SK-N-SH (cell line): ENCODE data around the gene GALT. TPM values are rescaled to one million over a fixed set of nuclear protein-coding genes. Genes with fewer than 3 reads are reported as not detected.

Experiments used
- CTCF ChIA-PET: fragments of 300-600, 350-600 bp; formaldehyde crosslinking; extraction: SDS; loops from one replicate; lab custom pipeline; 2021; lab: Yijun Ruan, JAX
- POLR2A ChIA-PET: fragments of 350-600 bp; sonication (Branson Sonifier 250); formaldehyde crosslinking; extraction: SDS; loops from one replicate; lab custom pipeline; 2020; ENCODE audit warnings: antibody characterized with exemption, inconsistent platforms; lab: Yijun Ruan, JAX
- DNase-seq: peaks from one replicate; pipeline ENCODE4 v3.0.0; 2012
- H2AFZ ChIP-seq: fragments of 200-600 bp; sonication (generic); 2 replicates; pipeline ENCODE4 v1.8.1; 2016; ENCODE audit warnings: antibody characterized with exemption, mild to moderate bottlenecking, low read depth
- H3F3A ChIP-seq: fragments of 200-600 bp; sonication (generic); replicated peaks from 2 replicates; pipeline ENCODE3; 2016; ENCODE audit warnings: antibody characterized with exemption, mild to moderate bottlenecking; ENCODE audit not compliant: insufficient read depth
- H3K27ac ChIP-seq, 2 experiments: fragments of 200-500 bp in 1 of 2; fragments of 200-600 bp in 1 of 2; sonication (Bioruptor generic) in 1 of 2; sonication (generic), shearing (Covaris generic) in 1 of 2; 2 replicates each; pipeline versions ENCODE4 v1.5.1 to v1.6.1; 2014 to 2016; ENCODE audit warnings: low read depth in 2 of 2, inconsistent platforms in 1 of 2, low read length in 1 of 2, mild to moderate bottlenecking in 1 of 2, mixed read lengths in 1 of 2
- H3K27me3 ChIP-seq: fragments of 200-600 bp; sonication (generic), shearing (Covaris generic); 2 replicates; pipeline ENCODE4 v1.6.1; 2016; ENCODE audit warnings: mixed run types; ENCODE audit not compliant: insufficient read depth
- H3K36me3 ChIP-seq, 2 experiments: fragments of 200-500 bp in 1 of 2; fragments of 200-600 bp in 1 of 2; sonication (Bioruptor generic) in 1 of 2; sonication (generic) in 1 of 2; replicated peaks in 1 of 2; 2 replicates each; pipeline versions ENCODE3 to v1.5.1; 2014 to 2016; ENCODE audit warnings: low read length in 1 of 2, mild to moderate bottlenecking in 1 of 2; ENCODE audit not compliant: insufficient read depth in 2 of 2, control insufficient read depth in 1 of 2
- H3K4me1 ChIP-seq, 2 experiments: fragments of 200-500 bp in 1 of 2; fragments of 200-600 bp in 1 of 2; sonication (Bioruptor generic) in 1 of 2; sonication (generic), shearing (Covaris generic) in 1 of 2; 2 replicates each; pipeline versions ENCODE4 v1.5.1 to v1.6.1; 2014 to 2016; ENCODE audit warnings: low read depth in 1 of 2, low read length in 1 of 2, mixed run types in 1 of 2; ENCODE audit not compliant: insufficient read depth in 2 of 2, control insufficient read depth in 1 of 2
- H3K4me2 ChIP-seq: fragments of 200-600 bp; sonication (generic), shearing (Covaris generic); 2 replicates; pipeline ENCODE4 v1.6.1; 2017; ENCODE audit warnings: mixed run types
- H3K4me3 ChIP-seq, 2 experiments: fragments of 200-500 bp in 1 of 2; fragments of 200-600 bp in 1 of 2; sonication (Bioruptor generic) in 1 of 2; sonication (generic), shearing (Covaris generic) in 1 of 2; 2 replicates each; pipeline versions ENCODE4 v1.5.1 to v1.8.1; 2014 to 2016; ENCODE audit warnings: low read depth in 2 of 2, inconsistent platforms in 1 of 2, low read length in 1 of 2, mild to moderate bottlenecking in 1 of 2, mixed read lengths in 1 of 2, moderate library complexity in 1 of 2
- H3K79me2 ChIP-seq: fragments of 200-600 bp; sonication (generic); 2 replicates; pipeline ENCODE4 v1.8.1; 2017; ENCODE audit warnings: mild to moderate bottlenecking; ENCODE audit not compliant: insufficient read depth
- H3K9ac ChIP-seq: fragments of 200-600 bp; sonication (generic); 2 replicates; pipeline ENCODE4 v1.6.1; 2017; ENCODE audit warnings: mixed run types
- H3K9me2 ChIP-seq: fragments of 200-600 bp; sonication (generic); 2 replicates; pipeline ENCODE4 v1.6.1; 2017; ENCODE audit warnings: mixed run types
- H3K9me3 ChIP-seq: fragments of 200-600 bp; sonication (generic); 2 replicates; pipeline ENCODE4 v1.6.1; 2017; ENCODE audit warnings: mixed run types, mild to moderate bottlenecking, moderate library complexity
- H4K20me1 ChIP-seq: fragments of 200-600 bp; sonication (generic); 2 replicates; pipeline ENCODE4 v1.6.1; 2017; ENCODE audit warnings: mild to moderate bottlenecking, mixed run types; ENCODE audit not compliant: insufficient read depth
- EZH2phosphoT487 ChIP-seq: fragments of 200-600 bp; sonication (generic); IDR thresholded peaks from 2 replicates; pipeline ENCODE4 v1.6.1; 2017; ENCODE audit warnings: low read depth, mixed run types, mild to moderate bottlenecking, antibody characterized with exemption, moderate library complexity, borderline replicate concordance
- FOSL2 ChIP-seq: IDR thresholded peaks from 2 replicates; pipeline ENCODE4 v1.4.0; 2012; ENCODE audit warnings: low read depth, mild to moderate bottlenecking, moderate library complexity, borderline replicate concordance
- FOXM1 ChIP-seq: IDR thresholded peaks from 2 replicates; pipeline ENCODE4 v1.4.0; 2012; ENCODE audit warnings: low read depth, mild to moderate bottlenecking
- GABPA ChIP-seq: IDR thresholded peaks from 2 replicates; pipeline ENCODE4 v1.4.0; 2012; ENCODE audit warnings: low read depth, mild to moderate bottlenecking
- GATA2 ChIP-seq: sonication (generic); formaldehyde crosslinking; IDR thresholded peaks from 2 replicates; pipeline ENCODE4 v1.5.0; 2020; ENCODE audit warnings: mild to moderate bottlenecking, missing genetic modification reagents
- JUND ChIP-seq: IDR thresholded peaks from 2 replicates; pipeline ENCODE4 v1.4.0; 2012
- MEF2A ChIP-seq: IDR thresholded peaks from 2 replicates; pipeline ENCODE4 v1.4.0; 2012; ENCODE audit warnings: low read depth, borderline replicate concordance
- MXI1 ChIP-seq: IDR thresholded peaks from 2 replicates; pipeline ENCODE4 v1.6.1; 2012; ENCODE audit warnings: mild to moderate bottlenecking, low read depth, low read length, improper control_type of control experiment
- RCOR1 ChIP-seq: fragments of 150-350 bp; IDR thresholded peaks from 2 replicates; pipeline ENCODE4 v1.6.1; 2017; ENCODE audit warnings: antibody characterized with exemption, low read length
- RXRA ChIP-seq: IDR thresholded peaks from 2 replicates; pipeline ENCODE4 v1.4.0; 2012; ENCODE audit warnings: low read depth, mild to moderate bottlenecking, borderline replicate concordance
- SIN3A ChIP-seq: IDR thresholded peaks from 2 replicates; pipeline ENCODE4 v1.6.1; 2012; ENCODE audit warnings: low read depth, mild to moderate bottlenecking, low read length, moderate library complexity, borderline replicate concordance
- TAF1 ChIP-seq: IDR thresholded peaks from 2 replicates; pipeline ENCODE4 v1.6.1; 2012; ENCODE audit warnings: low read depth, mild to moderate bottlenecking, low read length, moderate library complexity, borderline replicate concordance
- TCF12 ChIP-seq: IDR thresholded peaks from 2 replicates; pipeline ENCODE4 v1.4.0; 2012
- USF1 ChIP-seq: IDR thresholded peaks from 2 replicates; pipeline ENCODE4 v1.4.0; 2012; ENCODE audit warnings: low read depth, borderline replicate concordance
- USF2 ChIP-seq: fragments of 150-350 bp; IDR thresholded peaks from 2 replicates; pipeline ENCODE4 v1.6.1; 2017; ENCODE audit warnings: antibody characterized with exemption, low read length, low read depth, borderline replicate concordance
- whole genome bisulfite sequencing: methylation state at CpG from one replicate; pipeline ENCODE4 v1.1.6; 2017; ENCODE audit warnings: low lambda C conversion rate; 5-methylcytosine and 5-hydroxymethylcytosine counted together
- polyA plus RNA-seq, 3 experiments: library from polyadenylated mRNA; depleted of rRNA; stranded (reverse); fragments of >200 nt; gene quantifications; 2 replicates each; pipeline ENCODE4 v1.2.3, GENCODE V29; 2012

GALT gene
- polyA plus RNA-seq, 1 of the 3 experiments (the other 2 are of a cell fraction), result 45.9 TPM

- Histone ChIP-seq H3K4me2 (no peak overlapping the region), H3K9me2 (no peaks in the 10 kb centered on the region), H3K4me3 (no peak overlapping the region), H3K9me3 (no peaks in the 10 kb centered on the region), H3K27me3 (peaks cover 3% of the 10 kb centered on the region; the same call in 1 of the 2 replicates), H3F3A (no peaks in the 10 kb centered on the region), H3K36me3 (peaks cover 0 to 5% of the 10 kb centered on the region in 2 experiments), H3K79me2 (peaks cover 22% of the 10 kb centered on the region), H3K4me1 (peaks cover 4 to 20% of the 10 kb centered on the region in 2 experiments; a peak in 1 of 4 replicates), H3K27ac (no peak overlapping the region), H4K20me1 (0 out of 2 replicates have a peak, but pooled peaks cover 3% of the 10 kb centered on the region), H2AFZ (no peak overlapping the region), H3K9ac (no peak overlapping the region)
- DNase-seq, result no peak
- TF ChIP-seq MEF2A (no peak), SIN3A (no peak), FOXM1 (no peak), JUND (no peak), RXRA (no peak), USF1 (no peak), USF2 (no peak), TCF12 (no peak), MXI1 (no peak), RCOR1 (no peak), FOSL2 (no peak), GABPA (no peak), EZH2phosphoT487 (no peak), TAF1 (no peak)
- ChIA-PET CTCF (interaction anchor here (0.6 to 12.3 kb wide), 39 partner anchors 10 to 509 kb away, joined by 3 to 256 read pairs (median 4); partner anchors contain the start of genes CCL21, CCL27, CNTFR and DCTN3), POLR2A (no interaction called here)
- WGBS, result 87% methylated on average over 3 of the region's 3 CpGs
Measured at GRCh38 chr9:34634551-34635248, 11.8 kb upstream of the GALT start.

GRCh38 chr9:34635556-34635955 lies 10.9 kb upstream of the GALT start:
- Histone ChIP-seq H3K27me3 (no peaks in the 10 kb centered on the region), H2AFZ (no peak overlapping the region), H3K4me1 (peaks cover 4 to 20% of the 10 kb centered on the region in 2 experiments; a peak in 1 of 4 replicates), H3F3A (no peaks in the 10 kb centered on the region), H4K20me1 (0 out of 2 replicates have a peak, but pooled peaks cover 3% of the 10 kb centered on the region), H3K4me2 (no peak overlapping the region; the same call in 1 of the 2 replicates), H3K4me3 (no peak overlapping the region), H3K9me3 (no peaks in the 10 kb centered on the region), H3K36me3 (peaks cover 0 to 5% of the 10 kb centered on the region in 2 experiments)
- DNase-seq, result no peak
- 94% methylated on average over 11 of the region's 14 CpGs for WGBS
- no peak for TF ChIP-seq GATA2
- no peak for TF ChIP-seq FOXM1
- TF ChIP-seq, all 33 proteins: peak for 0
- Histone ChIP-seq H3K9ac (no peak overlapping the region), H3K9me2 (no peaks in the 10 kb centered on the region), H3K27ac (no peak overlapping the region), H3K79me2 (peaks cover 22% of the 10 kb centered on the region)
- ChIA-PET POLR2A (no interaction called here), CTCF (interaction anchor here (1.2 to 12.3 kb wide), 11 partner anchors 11 to 232 kb away, joined by 3 to 256 read pairs (median 26); partner anchors contain the start of genes DCTN3, GALT, IL11RA and RPP25L)
